Stimulated activated CD4-positive, alpha-beta T cell treated with anti-CD3 and anti-CD28 coated beads, Interleukin-1b, Interleukin-23, amount 100 ng/mL, for 48 hours (primary cell): ENCODE results near the gene CASP3.

ENCODE experiments used
- DNase-seq: peaks from one replicate; pipeline ENCODE4 v3.0.0-alpha.2; 2020

The CASP3 gene

GRCh38 chr4:184649026-184649970 lies at the start of gene CASP3, which contains the start of gene PRIMPOL:
Gene CASP3 (minus strand): TSS chr4:184649447. CDS start chr4:184638453, 10,994 bp downstream.
Gene PRIMPOL (plus strand): TSS chr4:184649738. CDS start chr4:184657141, 7,403 bp downstream.
- DNase-seq = peak; percentile 94

DNA sequence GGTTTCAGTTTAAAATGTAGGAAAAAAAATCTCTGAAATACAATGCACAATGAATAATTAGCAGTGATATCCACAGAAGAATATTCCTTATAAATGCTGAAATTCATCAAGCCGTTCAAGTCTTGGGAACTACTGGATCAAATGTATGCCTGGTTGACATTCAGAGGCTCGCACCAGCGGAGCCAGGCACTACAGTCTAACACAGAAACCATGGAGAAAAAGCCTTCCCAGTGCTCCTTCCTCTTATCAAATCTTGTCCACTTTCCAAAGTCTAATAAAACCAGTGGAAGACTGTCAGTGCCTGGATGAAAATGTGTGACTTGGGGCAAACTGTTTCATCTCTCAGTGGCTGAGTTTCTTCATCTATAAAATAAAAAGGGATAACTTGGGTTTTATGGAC lies 48.7 kb upstream of the CASP3 start:
- no peak for DNase-seq

- no peak for DNase-seq
Measured at GRCh38 chr4:184695178-184695896, 46.1 kb upstream of the CASP3 start.

- no peak for DNase-seq
Measured at GRCh38 chr4:184694412-184694956, 45.2 kb upstream of the CASP3 start.

GRCh38 chr4:184693056-184693455 lies 43.8 kb upstream of the CASP3 start:
- no peak for DNase-seq

DNA sequence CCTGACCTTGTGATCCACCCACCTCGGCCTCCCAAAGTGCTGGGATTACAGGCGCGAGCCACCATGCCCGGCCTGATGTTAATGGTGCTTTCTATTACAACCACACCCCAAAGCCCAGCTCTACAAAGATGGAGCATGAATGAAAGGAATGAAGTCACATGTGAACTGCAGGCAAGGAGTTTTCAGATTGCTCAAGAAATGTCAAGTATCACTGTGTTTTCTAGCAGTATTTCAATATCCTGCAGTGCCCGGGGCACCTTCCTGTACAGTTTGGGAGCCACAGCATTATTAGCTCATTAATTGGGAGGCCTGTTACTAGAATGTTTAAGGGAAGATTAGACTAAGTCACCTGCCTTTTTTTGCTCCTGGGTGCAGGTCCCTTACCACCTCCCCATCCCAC lies 40.4 kb upstream of the CASP3 start:
- no peak for DNase-seq

- peak; percentile 66 for DNase-seq
Measured at GRCh38 chr4:184688447-184688846, 39.2 kb upstream of the CASP3 start.

DNA sequence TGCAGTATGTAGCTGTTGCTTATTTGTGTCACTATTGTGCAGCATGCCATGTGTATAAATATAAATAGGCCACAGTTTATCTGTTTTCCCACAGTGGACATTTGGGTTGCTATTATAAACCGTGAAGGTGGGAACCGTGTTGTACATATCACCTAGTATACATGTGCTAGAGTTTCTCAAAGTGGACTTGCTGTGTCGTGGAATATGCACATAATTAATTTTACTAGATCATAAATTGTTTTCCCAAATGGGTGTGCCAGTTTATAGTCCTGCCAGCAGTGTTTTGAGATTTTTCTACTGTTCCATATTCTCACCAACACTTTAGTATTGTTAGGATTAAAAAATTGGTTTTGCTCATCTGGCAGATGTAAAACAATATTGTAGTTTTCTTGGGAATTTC lies 38.8 kb upstream of the CASP3 start:
- DNase-seq = no peak

DNA sequence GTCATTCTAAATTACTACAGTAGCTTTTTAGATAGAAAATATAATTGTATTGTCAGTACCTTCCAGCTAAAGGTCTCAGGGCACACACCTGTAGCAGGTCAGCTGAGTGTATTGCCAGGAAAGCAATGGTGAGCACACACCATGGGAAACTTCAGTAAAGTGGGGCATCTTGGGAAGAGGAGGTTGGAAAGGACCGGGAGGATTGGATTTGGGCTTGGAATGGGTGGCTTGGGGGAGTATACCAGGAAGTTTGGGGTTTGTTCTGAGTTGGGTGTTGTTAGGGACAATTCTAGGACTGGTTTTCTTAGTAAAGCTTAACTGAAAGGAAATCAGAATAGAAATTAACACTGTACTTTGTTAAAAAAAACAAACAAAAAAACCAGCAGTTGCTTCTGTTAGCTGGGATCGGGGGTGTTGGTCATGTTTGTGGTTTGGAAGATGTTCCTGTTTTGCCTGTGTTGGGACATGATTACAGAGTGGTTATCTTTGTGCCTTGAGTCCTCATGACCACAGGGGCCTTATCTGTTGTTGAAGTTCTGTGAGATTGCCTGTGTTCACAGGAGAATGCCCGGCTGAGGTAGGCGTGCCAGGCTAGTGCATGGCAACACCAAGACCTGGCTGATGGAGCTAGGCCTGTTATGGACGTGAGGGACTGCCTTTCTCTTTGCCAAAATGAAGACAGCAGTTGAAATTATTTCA lies 35.4 kb upstream of the CASP3 start:
- DNase-seq = no peak

DNA sequence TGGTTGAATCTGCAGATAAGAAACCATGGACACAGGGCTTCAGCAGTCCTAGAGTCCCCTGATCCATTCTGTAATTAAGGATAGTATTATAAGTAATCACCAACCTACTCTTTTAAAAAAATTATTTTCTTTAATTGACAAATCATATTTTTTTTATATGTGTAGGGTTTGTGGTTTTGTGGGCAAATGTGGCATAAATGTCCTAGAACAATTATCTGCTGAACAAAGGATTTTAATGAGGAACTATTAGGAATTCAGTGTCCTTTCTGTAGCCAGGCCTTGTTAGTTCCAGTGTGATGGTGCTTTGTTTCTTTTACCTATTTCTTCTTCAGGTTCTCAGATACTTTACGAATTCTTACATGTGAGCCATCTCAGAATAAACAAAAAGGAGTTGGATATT lies 32.7 kb upstream of the CASP3 start:
- no peak for DNase-seq

DNA sequence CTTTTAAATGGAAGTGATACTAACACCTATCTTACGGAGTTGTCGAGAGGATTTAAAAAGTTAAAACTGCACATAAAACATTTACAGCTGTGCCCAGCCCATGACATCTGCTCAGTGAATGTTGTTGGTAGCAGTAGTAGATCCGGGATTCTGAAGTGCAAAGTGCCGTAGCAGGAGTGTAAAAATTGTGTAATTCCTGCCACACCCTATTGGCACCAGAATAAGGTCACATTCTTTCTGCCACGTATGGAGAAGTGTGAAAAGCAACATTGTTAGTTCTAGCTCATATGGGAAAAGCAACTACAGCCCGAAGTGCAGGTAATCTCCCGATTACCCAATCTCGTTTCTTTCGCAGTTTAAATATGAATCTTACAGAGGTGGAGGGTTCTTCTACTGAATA lies 31.5 kb upstream of the CASP3 start:
- no peak for DNase-seq

GRCh38 chr4:184675821-184676492 lies 26.7 kb upstream of the CASP3 start:
- no peak for DNase-seq

- no peak for DNase-seq
Measured at GRCh38 chr4:184675018-184675417, 25.8 kb upstream of the CASP3 start.

GRCh38 chr4:184674011-184674410 lies 24.8 kb upstream of the CASP3 start:
- DNase-seq = no peak

DNA sequence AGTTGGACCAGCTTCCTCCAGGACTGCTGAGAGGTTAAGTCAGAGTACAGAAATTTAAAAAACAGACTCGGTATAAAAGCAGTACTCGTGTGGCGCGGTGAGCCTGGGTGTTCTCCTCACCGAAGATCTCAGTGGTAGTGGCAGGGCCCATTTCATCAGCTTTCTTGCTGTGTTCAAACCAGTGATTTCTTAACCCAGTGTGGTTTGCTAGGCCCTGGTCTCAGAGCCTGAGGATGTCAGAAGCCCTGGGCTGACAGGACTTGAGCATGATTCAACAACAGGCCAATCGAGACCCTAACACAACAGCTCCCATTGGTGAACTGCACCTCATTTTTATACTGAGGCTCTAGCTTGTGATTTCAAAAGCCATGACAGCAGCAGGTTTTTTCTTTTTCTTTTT lies 23.5 kb upstream of the CASP3 start:
- DNase-seq = no peak

GRCh38 chr4:184671101-184671500 lies 21.9 kb upstream of the CASP3 start:
- DNase-seq = no peak

DNA sequence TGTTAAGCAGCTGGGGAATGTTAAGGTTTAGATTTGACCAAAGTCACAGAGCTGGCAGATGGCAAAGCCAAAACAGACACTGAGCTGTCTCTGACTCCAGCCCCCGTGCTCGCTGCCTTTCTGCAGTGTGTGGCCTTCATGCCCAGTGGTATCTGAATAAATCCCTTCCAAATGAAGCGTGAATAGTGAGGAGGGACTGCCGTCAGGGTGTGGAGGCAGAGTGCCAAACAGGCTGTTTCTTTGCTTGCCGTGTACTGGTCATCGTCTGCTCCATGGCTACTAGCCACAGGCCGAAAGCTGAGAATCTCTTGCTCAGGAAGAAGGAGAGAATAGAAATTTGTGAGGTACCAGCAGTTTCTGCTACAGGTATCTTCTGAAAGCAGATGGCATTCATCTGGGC lies 20.0 kb upstream of the CASP3 start:
- DNase-seq = no peak

GRCh38 chr4:184668511-184669114 lies 19.4 kb upstream of the CASP3 start:
- DNase-seq = no peak

DNA sequence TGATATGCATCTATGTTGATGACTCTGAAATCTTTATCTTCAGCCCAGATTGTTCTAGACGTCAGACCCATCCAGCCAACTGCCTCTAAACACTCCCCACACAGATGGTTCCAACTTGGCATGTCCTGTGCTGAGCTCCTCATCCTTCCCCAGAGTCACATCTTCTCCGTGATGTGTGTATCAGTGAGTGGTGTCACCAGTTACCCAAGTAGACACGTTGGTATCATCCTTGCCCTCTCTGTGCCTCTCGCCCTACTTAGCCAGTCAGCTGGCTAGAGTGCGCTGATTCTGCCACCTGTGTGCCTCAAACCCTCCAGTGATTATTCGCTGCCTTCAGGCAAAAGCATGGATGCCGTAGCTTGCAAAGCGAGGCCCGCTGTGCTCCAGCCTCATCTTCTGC lies 18.8 kb upstream of the CASP3 start:
- no peak for DNase-seq

- no peak for DNase-seq
Measured at GRCh38 chr4:184666670-184667069, 17.4 kb upstream of the CASP3 start.

DNA sequence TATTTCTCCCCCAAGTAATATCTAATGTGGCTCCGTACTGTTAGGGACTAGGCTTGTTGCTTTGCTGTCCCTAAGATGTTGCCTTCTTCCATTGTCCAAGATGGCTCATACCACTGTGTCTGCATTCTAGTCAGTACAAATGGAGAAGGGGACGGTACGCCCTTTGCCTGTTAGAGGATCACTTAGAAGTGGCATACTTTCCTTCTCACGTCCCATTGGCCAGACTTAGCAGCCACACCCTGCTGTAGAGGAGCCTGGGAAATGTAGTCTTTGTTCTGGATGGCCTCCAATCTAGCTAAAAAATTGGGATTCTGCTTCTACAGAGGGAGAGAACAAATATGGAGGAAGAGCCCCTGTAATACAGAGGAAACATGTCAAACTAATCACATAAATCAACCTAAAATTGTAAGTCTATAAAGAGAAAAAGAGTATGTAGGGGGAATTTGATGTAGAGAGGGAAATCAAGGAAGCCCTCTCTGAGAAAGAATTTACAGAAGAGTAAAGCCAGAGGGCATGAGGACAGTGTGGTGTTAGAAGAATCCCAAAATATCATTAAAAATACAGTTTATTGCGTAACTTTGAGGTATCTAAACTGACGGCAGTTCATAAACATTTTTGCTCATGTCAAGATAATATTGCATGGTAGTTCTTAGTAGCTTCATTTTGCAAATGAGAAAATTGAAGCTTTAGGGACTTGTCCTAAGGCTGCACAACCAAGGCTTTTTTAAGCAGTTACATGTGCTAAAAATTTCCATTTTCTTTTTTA lies 15.4 kb upstream of the CASP3 start:
- no peak for DNase-seq
